Measurements from ENCODE around the gene XG.
"Not testable (repeated sequence)": the region's sequence is repeated elsewhere in the genome, so short reads cannot be mapped to it uniquely, and the experiment has no call there.

Gene XG

GRCh38 chrX:2811271-2811670 lies 59.4 kb downstream of the XG start:
- in situ Hi-C loops (cut with MboI; ENCODE audit: low sequenced_read_pairs, unreplicated experiment): loop anchor here (25.0 kb wide), 1 partner anchor 1149 kb away; no protein-coding TSS in a partner anchor
- DNase-seq (ENCODE audit: low spot score): no peak
- TF ChIP-seq CTCF (IDR thresholded peaks at IDR 0.05; ENCODE audit: borderline replicate concordance, control extremely low read depth, extremely low read depth, insufficient read depth, missing control alignments): no peak

GRCh38 chrX:2812161-2812907 lies 60.5 kb downstream of the XG start:
- in situ Hi-C loops (cut with MboI; ENCODE audit: low sequenced_read_pairs, unreplicated experiment): loop anchor here (25.0 kb wide), 1 partner anchor 1150 kb away; no protein-coding TSS in a partner anchor

GRCh38 chrX:2817036-2817435 lies 65.2 kb downstream of the XG start:
- no peak for TF ChIP-seq CTCF (IDR thresholded peaks at IDR 0.05; ENCODE audit: borderline replicate concordance, control extremely low read depth, extremely low read depth, insufficient read depth, missing control alignments)
- DNase-seq (ENCODE audit: low spot score): no peak
- in situ Hi-C loops (cut with MboI; ENCODE audit: low sequenced_read_pairs, unreplicated experiment): loop anchor here (25.0 kb wide), 1 partner anchor 1155 kb away; no protein-coding TSS in a partner anchor

More at GRCh38 chrX:2812161-2812907, 60.5 kb downstream of the XG start:
- peak; percentile 63 for TF ChIP-seq CTCF (IDR thresholded peaks at IDR 0.05; ENCODE audit: borderline replicate concordance, control extremely low read depth, extremely low read depth, insufficient read depth, missing control alignments)
- DNase-seq (ENCODE audit: low spot score): not testable (repeated sequence)

DNA sequence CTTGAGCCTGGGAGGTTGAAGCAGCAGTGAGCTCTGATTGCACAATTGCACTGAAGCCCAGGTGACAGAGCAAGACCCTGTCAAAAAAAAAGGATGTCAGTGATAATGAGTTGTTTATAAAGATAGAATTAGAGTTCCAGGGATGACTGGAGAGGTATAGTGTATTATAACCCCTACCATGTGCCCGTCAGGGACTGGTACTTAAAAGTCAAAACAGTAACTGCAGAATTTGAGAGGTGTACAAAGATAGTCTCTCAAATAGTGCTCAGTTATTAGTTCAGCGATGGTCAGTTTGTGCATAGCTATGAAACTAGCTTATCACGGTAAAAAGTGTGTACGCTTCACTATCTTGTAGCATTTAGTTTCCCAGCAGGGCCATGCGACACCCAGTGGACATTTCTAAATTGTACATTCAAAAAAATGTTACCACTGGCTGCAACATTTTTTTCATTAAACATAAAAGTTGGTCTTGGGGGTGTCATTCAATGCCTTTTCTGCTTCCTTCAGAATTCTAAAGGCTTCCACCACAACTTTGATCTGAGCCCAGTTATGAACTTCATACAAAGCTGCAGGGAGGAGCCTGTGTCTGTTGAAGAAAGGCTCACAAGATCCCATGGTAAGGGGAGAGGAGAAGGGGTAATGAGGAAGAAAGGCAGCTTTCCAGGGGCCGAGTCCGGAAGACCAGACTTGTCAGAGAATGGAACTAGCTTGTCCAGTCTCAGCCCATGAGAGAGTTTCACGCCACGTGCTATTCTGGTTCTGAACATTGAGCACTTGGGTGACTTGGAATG lies 67.7 kb downstream of the XG start:
- peak; percentile 16 for TF ChIP-seq CTCF (IDR thresholded peaks at IDR 0.05; ENCODE audit: borderline replicate concordance, control extremely low read depth, extremely low read depth, insufficient read depth, missing control alignments)
- in situ Hi-C loops (cut with MboI; ENCODE audit: low sequenced_read_pairs, unreplicated experiment): loop anchor here (5.0 to 25.0 kb wide), 2 partner anchors 172 to 1157 kb away; no protein-coding TSS in a partner anchor
- peak; percentile 51 for DNase-seq (ENCODE audit: low spot score)

DNA sequence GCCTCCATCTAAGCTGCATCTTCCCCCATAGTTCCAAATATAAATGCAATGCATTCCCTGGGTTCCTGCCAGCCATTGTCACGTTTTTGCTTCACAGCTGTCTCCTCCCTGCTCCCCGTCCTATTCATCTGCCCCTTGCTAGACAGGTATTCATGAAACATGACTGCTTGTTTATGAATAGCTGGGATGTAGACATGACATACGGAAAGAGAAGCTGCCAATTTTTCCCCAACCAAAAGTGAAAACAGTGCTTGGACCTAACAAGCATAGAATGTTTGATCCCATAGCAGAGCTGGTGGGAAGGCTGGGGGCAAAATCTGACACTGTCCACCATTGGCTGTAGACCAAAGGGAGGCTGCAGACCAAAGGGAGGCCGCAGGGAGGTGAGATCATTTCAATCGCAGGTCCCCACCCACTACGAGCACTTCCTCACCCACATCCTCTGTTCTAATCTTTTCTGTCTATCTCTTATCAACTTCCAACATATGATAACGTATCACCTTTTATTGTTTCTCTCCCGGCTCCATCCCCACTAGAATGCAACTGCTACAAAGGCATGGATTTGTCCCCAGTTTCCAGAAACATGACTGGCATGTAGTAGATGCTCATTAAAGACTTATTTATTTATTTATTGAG lies 68.4 kb downstream of the XG start:
- in situ Hi-C loops (cut with MboI; ENCODE audit: low sequenced_read_pairs, unreplicated experiment): loop anchor here (5.0 to 25.0 kb wide), 2 partner anchors 173 to 1158 kb away; no protein-coding TSS in a partner anchor
- DNase-seq (ENCODE audit: low spot score): no peak
- TF ChIP-seq CTCF (IDR thresholded peaks at IDR 0.05; ENCODE audit: borderline replicate concordance, control extremely low read depth, extremely low read depth, insufficient read depth, missing control alignments): no peak

DNA sequence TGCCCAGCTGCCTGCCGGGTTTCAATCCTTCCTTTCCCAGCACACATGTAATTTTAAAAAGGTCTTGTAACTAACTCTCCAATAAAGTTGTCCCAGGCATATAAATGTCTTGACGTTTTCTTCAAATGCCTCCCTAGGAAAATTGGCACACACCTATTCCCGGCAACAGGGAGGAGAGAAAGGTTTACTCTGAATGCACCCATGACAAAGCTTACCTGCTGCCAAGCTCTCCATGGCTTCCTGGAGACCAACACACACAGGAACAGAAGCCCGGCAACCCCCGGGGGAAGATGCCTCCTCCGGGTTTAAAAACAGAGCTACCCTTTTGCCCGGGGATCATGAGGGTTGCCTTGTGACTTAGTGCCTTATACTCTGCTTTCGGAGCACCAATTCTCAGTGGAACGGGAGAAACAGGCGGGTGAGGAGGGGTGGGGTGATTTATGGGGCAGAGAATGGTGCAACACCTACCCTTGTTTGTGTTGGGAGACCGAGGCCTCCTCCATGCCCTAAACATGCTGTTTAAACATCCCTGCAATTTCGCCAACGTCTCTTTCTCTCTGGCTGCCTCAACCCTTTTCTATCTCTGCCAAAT lies 72.1 kb downstream of the XG start:
- in situ Hi-C loops (cut with MboI; ENCODE audit: low sequenced_read_pairs, unreplicated experiment): loop anchor here (5.0 to 25.0 kb wide), 2 partner anchors 177 to 1162 kb away; no protein-coding TSS in a partner anchor
- no peak for DNase-seq (ENCODE audit: low spot score)
- TF ChIP-seq CTCF (IDR thresholded peaks at IDR 0.05; ENCODE audit: borderline replicate concordance, control extremely low read depth, extremely low read depth, insufficient read depth, missing control alignments): no peak
